ENCODE results near the gene BYSL.
"Not testable (repeated sequence)": the region's sequence is repeated elsewhere in the genome, so short reads cannot be mapped to it uniquely, and the experiment has no call there.

BYSL gene

DNA sequence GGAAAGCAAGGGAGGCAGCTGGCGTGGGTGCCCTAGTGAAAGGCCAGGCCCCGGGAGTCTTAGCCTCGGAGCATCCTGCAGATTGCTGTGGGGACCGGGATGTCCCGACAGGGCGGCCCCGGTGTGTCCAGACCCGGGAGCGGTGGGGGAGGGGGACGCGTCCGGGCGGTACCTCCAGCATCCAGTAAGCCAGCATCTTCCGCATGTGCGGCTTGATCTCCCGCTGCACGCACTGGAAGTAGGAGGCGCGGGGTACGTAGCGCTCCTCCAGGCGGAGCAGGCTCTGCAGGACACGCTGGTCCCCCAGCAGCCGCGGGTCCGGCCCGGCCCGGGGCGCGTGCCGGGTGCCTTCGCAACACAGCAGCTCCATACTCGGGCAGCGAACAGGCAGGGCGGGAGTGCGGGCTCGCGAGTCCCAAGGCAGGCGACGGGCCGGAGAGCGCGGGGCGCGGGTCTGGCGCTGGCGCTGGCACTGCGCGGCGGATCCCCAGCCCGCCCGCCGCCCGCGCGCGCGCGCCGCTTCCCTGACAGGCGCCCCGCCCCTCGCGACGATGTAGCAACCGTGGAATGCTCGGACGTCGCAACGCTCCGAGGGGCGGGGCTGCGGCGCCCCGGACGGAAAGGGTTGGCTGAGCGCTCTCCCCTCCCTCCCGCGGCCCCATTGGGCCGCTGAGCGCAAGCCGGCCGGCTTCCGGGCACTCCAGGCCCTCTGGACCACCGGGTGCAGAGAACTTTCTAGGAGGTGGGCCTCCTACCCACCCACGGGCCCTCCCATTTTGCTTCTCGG is 20.2 kb downstream of the BYSL start, which contains the start of gene CCND3:
Gene CCND3, minus strand, starts transcription at position 529 of the 787 bp plus-strand sequence. Its CDS starts 159 bp downstream, at position 370.
- H3K4me3 ChIP-seq (ENCODE audit: low read length), result peak within 1 kb of the TSS; percentile 88
- peak; percentile 61 for DNase-seq (ENCODE audit: low read depth)
- TF ChIP-seq, protein P1, sequence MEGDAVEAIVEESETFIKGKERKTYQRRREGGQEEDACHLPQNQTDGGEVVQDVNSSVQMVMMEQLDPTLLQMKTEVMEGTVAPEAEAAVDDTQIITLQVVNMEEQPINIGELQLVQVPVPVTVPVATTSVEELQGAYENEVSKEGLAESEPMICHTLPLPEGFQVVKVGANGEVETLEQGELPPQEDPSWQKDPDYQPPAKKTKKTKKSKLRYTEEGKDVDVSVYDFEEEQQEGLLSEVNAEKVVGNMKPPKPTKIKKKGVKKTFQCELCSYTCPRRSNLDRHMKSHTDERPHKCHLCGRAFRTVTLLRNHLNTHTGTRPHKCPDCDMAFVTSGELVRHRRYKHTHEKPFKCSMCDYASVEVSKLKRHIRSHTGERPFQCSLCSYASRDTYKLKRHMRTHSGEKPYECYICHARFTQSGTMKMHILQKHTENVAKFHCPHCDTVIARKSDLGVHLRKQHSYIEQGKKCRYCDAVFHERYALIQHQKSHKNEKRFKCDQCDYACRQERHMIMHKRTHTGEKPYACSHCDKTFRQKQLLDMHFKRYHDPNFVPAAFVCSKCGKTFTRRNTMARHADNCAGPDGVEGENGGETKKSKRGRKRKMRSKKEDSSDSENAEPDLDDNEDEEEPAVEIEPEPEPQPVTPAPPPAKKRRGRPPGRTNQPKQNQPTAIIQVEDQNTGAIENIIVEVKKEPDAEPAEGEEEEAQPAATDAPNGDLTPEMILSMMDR (conservative IDR thresholded peaks at IDR 0.05; ENCODE audit: low read depth, low read length), result no peak

DNA sequence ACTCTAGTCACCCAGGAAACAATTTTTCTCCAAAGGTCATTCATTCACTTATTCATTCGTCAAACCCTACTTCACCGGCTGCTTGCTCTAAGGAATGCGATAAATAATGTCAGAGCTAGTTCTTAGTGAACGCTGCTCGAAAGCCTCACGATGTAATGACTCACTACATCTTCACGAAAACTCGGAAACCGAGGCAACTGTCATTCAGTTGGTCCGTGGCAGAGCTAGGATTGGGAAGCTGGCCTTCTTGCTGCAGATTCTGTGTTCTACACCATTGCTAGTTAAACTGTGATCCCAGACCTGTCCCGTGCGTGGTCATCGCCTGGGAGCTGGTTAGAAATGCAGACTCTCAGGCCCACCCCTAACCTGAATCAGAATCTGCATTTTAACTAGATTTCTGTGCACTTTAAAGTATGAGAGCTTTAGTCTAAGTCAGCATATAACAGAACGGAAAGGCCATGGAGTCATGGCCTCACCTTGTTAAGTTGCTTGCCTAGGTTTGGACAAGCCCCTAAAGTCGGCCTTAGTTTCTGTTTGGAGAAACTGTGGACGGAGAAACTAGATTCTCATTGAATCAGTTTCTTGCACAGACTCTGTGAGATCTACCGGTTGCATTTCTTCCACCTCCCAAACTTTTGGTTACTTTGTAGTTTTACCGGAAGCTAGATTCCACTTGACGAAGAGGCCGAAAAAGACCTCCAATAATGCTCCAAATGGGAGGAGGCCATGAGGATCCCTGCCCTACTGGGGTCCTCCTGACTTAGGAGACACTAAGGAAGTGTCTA is 21.0 kb downstream of the BYSL start:
- TF ChIP-seq, protein P1 (conservative IDR thresholded peaks at IDR 0.05; ENCODE audit: low read depth, low read length), result no peak
- peak; percentile 54 for DNase-seq (ENCODE audit: low read depth)

DNA sequence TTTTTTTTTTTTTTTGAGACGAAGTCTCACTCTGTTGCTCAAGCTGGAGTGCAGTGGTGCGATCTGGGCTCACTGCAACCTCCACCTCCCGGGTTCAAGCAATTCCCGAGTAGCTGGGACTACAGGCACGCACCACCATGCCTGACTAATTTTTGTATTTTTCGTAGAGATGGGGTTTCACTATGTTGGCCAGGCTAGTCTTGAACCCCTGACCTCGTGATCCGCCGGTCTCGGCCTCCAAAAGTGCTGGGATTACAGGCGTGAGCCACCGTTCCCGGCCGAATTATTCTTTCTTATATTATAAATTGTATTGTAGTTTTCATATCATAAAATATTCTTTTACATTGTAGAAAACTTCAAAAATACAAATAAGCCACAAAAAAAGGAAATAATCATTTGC is 21.6 kb downstream of the BYSL start:
- DNase-seq (ENCODE audit: low read depth); H3K4me3 ChIP-seq (ENCODE audit: low read length): not testable (repeated sequence)

More for the DNA sequence above, 21.0 kb downstream of the BYSL start:
- peak overlapping the region; percentile 51 for H3K4me3 ChIP-seq (ENCODE audit: low read length)

DNA sequence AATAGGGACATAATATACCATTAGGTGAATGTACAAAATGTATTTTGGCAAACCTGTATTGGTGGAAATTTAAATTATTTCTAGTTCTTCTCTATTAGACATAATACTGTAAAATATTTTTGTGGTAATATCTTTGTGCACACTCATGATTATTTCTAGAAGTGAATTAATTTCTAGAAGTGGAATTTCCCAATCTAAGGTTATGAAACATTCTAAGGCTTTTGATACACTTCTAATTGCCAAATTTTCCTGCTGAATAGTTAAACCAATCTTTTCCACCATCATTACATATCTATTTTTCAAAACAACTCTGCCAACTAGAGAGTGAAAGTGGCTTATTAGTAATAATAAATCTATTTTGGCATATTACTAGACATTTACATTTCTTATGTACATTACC is 22.2 kb downstream of the BYSL start:
- no peak for DNase-seq (ENCODE audit: low read depth)
- no peak overlapping the region for H3K4me3 ChIP-seq (ENCODE audit: low read length)
- TF ChIP-seq, protein P1 (conservative IDR thresholded peaks at IDR 0.05; ENCODE audit: low read depth, low read length), result no peak

DNA sequence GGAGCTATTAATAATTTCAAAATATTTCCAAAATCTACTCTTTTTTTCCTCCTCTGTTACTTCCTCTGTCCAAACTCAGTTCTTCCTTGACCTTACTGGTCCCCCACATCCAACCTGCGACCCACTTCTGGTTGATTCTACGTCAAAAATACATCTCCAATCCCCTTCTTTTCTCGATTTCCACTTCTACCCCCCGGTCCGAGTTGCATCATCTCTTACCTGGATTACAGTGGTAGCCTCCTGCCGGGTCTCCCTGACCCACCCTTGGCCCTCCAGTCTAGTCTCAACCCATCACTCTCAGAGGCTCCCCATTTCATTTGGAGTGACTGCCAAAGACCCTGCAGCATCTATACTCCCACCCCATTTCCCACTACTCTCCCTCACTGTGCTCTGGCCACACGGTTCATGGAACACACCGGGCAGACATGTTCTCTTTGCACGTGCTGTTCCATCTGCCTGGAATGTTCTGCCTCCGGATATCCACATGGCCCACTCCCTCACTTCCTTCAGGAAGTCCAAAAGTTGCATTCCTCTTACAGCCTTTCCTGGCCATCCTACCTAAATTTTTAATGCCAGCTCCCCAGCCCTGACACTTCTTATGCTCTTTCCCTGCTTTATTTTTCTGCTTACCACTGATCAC is 26.4 kb downstream of the BYSL start:
- no peak for DNase-seq (ENCODE audit: low read depth)
- TF ChIP-seq, protein P1 (conservative IDR thresholded peaks at IDR 0.05; ENCODE audit: low read depth, low read length), result no peak

DNA sequence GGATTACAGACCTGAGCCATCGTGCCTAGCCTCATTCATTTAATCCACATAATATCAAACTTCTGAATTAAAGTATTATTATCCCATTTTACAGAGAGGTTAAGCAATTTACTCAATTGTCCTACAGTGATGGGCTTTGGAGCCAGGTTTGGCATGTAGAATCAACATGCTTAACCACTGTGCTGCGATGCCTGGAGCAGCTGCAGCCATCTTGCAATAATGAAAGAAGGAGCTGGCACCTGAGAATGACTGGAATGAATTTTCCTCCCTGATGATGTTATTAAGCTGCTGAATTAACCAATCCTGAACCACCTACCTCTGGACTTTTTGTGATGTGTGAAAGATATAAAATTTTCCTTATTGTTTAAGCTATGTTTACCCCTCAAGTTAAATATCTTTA is 33.4 kb downstream of the BYSL start:
- no peak overlapping the region for H3K4me3 ChIP-seq (ENCODE audit: low read length)
- TF ChIP-seq, protein P1 (conservative IDR thresholded peaks at IDR 0.05; ENCODE audit: low read depth, low read length), result no peak
- no peak for DNase-seq (ENCODE audit: low read depth)

More for the DNA sequence above, 26.4 kb downstream of the BYSL start:
- H3K4me3 ChIP-seq (ENCODE audit: low read length), result no peak overlapping the region

DNA sequence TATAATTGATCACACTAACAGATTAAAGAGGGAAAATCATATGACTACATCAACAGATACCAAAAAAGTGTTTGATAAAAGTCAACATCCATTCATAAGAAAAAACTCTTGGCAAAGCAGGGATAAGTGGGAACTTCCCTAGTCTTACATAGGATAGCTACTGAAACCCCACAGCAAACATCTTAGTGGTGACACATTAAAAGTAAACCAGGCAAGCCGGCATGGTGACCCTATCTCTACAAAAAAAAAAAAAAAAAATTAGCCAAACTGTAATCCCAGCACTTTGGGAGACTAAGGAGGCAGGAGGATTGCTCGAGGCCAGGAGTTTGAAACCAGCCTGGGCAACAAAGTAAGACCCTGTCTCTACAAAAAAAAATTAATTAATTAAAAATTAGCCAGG is 34.1 kb downstream of the BYSL start:
- TF ChIP-seq, protein P1 (conservative IDR thresholded peaks at IDR 0.05; ENCODE audit: low read depth, low read length), result no peak
- H3K4me3 ChIP-seq (ENCODE audit: low read length), result no peak overlapping the region
- no peak for DNase-seq (ENCODE audit: low read depth)

Data from retinal pigment epithelial cell (primary cell).